ENCODE measurements around the gene PLLP.
"Not testable (repeated sequence)": the region's sequence is repeated elsewhere in the genome, so short reads cannot be mapped to it uniquely, and the experiment has no call there.

PLLP gene

DNA sequence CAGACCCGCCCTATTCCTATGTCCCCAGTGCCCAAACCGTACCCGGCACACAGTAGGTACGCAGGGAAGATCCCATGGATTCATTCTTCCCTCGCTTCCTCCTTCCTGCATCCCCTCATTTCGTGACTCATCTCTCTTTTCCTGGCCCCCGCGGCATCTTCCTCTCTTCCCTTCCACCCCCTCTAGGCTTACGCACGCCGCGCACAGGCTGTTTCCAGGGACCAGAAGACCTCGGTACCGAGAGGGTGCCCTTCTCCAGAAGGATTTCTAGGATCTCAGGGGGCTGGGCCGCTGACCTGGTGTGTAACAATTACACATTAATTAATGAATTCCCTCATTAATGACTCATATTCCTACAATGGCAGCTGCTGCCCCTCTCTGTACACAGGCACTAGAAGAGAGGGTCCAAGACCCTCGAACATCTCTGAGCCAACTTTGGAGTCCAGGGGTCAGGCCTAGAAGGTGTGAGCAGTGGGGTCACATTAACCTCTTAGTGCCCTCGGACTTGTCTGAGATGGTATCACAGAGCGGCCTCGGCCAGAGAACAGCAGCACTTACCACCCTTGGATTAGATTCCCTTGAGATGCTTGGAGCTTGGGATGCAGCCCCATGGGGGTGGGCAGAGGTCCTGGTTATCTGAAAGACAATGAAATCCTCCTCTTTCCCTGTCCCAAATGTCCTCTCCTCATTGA is 16.8 kb upstream of the PLLP start:
- no peak for DNase-seq

DNA sequence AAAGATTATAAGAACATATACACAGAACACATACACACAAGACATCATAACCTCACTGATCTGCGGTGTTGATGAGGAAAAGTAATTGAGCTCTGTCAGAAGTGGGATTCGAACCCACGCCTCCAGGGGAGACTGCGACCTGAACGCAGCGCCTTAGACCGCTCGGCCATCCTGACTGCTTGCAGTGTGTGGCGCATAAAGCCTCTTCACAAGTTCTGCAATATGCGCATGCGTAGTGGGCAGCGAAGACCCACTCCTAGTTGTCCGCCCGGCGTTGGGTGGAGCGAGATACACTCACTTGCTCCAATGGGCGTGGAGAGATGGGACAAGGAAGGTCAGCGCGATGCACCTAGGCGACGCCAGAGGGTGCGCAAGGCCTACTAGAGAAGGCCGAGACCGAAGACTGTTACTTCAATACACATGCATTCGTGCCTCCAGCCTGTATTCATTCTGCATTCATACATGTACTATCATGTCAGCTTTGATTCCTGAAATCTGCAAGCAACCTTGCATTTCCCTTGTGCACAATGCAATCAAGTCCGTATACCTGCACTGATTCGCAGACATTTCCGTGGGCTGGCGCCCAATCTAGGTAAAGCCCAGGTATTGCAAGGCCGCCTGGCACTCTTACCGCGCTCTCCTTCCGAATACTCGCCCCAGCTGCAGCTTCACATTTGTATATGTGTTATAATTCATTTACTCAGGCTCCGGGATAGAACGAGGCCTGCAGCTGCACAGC is 16.1 kb upstream of the PLLP start:
- peak; percentile 92 for DNase-seq

DNA sequence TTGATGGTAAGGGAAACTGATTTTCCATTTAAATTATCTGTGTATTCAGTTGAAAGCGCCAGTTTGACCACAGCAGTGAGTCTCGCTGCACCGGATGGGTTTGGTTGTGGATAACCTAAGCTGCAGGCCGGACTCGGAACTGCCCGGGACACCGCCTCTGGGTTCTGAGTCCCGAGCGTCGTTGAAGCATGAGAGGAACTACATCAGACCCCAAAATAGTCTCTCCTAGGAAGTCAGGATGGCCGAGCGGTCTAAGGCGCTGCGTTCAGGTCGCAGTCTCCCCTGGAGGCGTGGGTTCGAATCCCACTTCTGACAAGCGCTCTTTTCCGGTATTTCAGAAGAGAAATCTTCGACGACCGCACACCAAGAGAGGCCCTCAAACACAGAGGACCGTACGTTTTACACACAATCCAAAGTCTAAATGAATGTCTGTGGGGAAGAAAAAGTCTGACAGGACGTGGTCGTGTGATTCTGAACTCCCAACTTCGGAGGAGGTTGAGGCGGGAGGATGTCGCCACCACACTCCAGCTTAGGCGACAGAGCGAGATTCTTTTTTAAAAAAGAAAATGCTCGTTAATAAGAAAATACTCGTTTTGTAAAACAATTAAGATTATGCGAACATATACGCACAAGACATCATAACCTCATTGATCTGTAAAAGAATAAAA is 15.4 kb upstream of the PLLP start:
- peak; percentile 92 for DNase-seq

DNA sequence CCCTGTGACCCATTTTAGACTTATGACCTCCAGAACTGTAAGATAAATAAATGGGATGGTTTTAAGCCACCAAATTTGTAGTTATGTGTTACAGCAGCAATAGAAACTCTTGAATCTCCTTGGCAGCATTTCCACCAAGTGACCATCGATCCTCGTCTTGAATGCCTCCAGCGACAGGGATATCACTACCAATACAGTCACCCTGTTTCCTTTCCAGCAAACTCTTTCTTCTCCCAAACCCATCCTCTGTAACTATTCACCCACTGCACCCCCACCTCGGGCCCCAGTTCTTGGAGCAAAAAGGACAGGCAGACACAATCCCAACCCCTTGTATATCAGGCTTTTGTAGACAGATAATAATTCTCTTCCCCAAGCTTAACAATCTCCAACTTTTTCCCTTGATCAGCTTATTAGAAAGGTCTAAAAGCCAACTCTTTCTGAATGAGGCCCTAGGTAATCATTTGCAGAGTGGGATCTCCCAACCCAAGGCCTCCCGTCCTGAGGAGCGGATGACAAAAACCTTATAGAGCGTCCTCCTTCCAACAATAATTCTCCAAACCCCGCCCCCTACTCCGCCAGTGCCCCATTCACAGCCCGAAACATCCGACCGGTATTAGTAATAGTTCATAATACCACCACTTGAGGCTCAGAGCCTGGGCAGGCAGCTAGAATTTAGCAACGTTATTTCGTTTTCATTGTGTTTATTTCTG is 14.7 kb upstream of the PLLP start:
- peak; percentile 82 for DNase-seq

DNA sequence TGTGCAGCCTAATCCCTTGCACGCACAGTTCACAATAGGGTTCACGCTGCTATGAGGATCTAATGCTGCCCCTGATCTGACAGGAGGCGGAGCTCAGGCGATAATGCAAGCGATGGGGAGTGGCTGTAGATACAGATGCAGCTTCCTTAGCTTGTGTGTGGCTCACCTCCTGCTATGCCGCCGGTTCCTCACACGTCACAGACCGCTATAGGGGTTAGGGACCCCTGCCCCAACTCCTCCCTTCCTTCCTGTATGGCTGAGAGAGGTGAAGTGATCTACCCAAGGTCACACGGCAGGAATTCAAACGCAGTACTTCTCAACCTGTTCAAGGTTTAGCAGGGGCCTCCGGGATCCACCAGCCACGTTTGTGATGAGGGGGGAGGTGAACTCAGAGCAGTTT is 13.4 kb upstream of the PLLP start:
- DNase-seq = no peak

DNA sequence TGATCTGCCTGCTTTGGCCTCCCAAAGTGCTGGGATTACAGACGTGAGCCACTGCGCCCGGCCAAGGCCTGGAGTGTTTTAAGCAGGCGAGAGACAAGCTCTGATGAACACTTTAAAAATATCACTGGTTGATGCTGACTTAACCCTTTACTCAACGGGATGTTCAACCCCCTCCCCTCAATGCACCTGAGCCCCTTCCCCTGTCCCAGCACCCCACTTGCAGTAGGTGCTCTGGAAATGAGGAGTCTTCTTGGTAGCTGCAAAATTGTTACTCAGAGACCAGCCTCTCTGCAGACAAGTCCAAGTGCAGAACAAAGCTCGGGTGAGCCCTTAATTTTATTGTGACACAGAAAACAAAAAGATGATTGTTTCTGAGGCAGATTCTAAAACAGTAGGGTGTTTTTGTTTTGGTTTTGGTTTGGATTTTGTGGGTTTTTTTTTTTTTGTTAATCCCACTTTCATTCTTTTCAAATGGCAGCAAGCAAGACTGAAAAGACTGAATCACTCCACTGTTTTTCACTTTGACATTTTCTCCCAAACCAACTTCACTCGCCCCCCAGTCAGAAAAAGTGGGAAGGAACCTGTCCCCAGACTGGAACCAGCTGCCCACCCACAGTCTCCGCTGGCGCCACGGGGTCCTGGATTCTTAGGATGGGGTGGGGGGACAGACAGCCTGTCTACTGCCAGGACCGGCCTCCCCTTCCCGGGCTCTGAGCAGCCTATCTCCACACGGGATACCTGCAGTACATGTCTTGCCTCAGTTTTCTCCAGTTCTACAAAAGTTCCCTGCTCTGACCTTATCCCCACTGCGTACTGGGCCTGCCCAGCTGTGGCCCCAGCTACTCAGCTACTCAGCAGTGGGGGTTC is 5.2 kb upstream of the PLLP start:
- no peak for DNase-seq

DNA sequence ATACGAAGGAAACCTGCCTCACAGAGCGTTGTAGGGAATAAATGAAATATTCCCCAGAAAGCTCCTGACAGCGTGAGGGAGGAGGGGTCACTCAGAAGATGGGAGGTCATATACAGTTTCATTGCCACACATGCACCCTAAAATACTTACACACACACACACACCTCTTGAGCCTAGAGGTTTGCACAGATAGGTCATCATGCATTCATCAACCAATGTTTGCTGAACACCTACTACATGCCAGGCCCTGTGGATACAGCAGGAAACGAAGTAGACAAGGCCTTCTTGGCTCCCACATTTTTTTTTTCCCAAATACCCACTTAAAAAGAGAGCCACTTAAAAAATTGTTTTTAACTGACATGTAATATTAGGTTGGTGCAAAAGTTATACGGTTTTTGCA is 907 bp upstream of the PLLP start:
- no peak for DNase-seq

DNA sequence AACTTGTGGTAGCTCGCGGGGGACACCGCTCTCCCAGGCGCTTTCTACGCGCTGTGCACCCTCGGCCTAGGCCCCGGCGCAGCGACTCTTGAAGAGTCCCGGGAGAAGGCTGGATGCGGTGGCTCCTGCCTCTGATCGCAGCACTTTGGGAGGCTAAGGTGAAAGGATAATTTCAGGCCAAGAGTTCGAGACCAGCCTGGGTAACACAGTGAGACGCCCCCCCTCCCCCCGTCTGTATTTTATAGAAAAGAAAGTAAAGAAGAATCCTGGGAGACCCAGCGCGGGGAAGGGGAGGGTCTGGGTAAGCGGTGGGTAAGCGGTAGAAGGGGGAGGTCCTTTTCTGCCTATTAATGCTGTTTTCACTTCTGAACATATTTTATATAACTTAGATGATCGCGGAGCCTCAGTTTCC is 486 bp upstream of the PLLP start:
- no peak for DNase-seq

DNA sequence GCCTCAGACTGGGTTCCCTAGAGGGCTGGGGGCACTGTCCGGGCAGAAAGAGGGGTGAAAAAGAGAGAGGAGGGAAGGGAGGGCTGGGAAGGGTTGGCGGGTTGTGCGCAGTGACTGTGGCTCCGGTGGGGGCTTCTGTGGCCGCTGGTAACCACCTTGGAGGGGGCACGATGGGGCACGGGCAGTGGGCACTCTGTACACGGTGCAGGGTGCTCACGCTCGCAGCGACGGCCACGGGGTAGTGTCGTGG is 588 bp downstream of the PLLP start:
- no peak for DNase-seq

DNA sequence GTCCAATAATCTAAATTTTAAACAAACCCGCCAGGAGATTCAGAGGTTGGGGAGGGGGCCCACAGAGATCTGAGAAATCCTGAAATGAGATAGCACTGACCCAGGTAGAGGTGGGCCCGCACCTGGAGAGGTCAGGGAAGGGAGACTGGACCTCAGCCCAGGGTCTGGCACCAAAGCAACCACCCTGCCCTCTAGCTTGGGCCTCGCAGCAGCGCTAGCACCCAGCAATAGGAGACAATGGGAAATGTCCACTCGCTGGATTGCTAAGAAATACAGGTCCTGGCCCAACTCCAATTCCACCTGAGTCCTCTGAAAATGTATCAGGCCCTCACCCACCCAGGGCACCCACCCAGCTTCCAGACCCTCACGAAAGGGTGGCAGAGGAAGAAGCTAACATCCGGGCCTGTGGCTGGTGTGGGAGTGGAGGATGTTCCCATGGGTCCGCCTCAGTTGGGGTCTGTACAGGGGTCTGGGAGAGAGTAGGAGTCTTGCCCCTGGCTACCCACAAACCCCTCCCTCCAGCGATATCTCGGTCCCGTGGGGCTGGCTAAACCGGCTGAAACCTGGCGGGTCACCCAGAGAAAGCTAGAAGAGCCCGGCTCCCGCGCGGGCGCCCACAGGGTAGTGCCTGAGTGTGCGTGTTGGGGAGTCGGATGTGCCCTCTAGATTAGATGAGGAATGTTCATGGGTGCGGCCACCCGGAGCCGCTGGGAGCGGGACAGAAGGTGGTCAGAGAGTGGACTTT is 1.1 kb downstream of the PLLP start:
- DNase-seq = no peak

DNA sequence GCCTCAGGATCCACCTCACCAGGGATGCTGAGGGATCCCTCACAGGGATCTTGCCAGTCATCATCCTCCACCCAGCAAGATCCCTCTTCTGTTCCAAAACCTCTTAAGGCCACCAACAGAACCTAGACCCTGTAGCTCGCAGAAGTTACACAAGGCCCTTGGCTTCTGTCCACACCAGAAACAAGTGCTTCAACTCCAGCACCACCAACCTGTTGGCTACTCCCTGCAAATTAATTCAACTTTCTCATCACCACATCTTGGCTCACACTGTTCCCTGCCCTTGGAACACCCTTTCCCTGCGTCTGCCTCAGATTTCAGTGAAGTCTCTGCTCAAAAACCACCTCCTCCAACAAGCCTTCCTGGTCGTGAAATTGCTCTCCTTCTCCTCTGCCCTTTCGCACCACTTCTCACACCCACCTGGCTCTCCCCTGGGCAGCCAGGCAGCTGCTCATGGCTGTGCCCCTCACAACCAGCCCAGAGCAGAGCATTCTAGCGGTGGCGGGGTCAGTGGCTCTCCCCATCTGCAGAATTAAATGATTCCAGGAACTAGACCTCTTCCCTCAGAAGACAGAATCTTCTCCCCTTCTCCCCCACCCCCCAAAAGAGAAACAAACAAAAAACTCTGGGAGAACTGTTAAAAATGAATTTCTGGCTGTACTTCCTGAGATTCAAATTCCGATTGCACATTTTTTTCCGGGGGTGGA is 1.8 kb downstream of the PLLP start:
- DNase-seq = no peak

DNA sequence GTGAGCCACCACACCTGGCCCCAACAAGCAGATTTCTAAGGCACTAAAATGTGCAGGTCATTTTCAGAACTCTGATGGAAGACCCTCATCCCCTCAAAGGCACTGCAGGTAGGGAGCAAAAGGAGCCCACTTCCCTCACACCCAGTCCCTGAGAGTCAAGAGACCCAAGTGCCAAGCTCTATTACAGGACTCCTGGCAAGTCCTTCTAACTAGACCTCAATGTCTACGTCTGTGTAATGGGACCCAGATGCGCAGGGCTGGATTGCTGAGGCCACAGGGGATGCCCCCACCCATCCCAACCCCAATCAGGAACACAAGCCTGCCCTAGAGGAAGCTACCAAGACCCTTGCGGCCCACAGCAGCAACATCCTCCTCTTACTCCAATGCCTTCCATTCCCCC is 2.7 kb downstream of the PLLP start:
- no peak for DNase-seq

DNA sequence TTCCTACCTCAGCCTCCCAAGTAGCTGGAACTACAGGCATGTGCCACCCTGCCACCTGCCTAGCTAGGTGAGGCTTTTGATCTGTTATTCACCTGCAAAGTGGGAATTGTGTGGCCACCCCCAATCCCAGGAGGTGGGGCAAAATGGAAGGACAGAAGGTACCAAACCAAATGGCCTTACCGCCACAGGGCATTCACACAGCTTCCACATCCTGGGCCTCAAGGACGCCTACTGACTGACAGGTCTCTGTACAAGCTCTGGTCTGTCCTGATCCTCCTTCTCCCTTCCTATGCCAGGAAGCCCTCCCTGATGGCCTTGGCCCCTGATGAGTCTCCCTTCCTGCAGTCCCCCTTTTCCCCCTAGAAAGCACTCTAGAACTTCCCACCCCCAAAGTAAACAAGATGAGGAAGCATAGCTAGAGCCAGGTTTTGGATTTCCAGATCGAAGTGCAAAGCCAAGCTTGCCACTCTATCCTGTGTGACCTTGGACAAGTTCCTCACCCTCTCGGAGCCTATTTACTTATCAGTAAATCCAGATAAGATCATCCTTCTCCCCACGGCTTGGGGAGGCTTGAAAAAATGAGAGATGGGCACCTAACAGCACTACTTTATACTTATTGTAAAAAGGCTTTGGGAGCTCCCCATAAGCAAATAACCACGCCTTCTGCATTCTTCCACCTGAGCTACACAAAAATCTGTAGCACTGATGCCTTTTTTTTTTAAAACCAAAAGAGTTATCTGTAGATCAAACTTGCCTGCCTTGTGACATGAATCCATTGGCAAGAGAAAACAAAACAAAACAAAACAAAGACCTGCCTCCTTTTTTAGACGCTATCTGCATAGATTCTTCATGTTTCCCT is 4.5 kb downstream of the PLLP start:
- DNase-seq = no peak

DNA sequence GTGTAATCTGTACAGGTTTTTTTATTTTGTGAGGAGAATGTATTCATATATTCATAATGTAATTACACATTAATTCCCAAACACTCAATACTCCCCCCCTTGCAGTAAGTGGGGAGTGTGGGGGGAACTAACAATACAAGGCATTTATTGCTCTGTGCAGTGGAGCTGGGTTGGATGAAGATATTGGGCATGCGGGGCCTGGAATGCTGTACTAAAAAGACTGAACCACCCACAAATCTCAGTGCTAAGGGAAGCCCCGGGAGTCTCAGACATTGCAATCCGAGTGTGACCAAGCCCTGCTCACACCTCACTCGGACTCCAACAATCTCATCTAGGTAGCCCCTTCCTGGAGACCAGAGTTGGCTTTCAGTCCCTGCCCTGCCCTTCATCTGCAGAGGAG is 6.0 kb downstream of the PLLP start:
- no peak for DNase-seq

DNA sequence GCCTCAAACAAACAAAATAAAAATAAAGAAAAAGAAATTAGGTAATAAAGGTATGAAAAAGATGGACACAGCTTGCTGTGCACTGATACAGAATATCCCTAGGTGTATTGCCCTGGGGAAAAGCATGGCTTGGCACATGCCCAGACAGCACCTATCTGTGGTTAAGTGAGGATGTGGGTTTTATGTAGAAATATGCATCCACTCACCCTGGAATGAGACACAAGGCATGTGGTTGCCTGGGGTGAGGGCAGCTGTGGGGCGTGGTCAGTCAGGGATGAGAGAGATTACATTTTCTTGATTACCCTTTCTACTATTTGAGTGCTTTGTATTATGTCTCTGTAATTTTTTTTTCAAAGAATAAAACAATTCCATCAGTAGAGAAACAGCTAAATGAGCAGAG is 6.9 kb downstream of the PLLP start:
- no peak for DNase-seq

DNA sequence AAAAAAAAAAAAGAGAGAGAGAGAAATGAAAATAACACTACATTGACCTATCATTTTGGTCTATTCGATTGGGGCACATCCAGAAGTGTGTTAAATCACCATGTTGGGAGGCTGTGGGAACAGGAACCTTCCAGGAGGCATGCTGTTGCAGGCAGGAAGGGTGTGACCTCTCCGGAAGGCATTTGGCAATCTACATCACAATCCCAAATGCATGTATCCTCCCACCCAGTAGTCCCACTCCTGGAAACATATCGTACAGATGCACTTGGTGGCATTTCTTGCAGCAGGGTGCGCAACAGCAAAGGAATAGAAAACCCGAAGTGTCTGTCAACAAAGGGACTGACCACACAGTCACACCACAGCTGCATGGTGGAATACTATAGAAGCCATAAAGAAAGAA is 7.9 kb downstream of the PLLP start:
- no peak for DNase-seq

DNA sequence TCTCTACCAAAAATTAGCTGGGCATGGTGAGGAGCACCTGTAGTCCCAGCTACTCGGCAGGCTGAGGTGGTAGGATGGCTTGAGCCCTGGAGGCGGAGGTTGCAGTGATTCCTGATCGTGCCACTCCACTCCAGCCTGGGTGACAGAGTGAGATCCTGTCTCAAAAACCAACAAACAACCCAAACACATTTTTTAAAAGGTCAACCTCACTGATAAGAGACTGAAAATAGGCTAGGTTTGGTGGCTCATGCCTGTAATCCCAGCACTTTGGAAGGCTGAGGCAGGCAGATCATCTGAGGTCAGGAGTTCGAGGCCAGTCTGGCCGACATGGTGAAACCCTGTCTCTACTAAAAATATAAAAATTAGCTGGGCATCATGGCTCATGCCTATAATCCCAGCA is 8.5 kb downstream of the PLLP start:
- not testable (repeated sequence) for DNase-seq

DNA sequence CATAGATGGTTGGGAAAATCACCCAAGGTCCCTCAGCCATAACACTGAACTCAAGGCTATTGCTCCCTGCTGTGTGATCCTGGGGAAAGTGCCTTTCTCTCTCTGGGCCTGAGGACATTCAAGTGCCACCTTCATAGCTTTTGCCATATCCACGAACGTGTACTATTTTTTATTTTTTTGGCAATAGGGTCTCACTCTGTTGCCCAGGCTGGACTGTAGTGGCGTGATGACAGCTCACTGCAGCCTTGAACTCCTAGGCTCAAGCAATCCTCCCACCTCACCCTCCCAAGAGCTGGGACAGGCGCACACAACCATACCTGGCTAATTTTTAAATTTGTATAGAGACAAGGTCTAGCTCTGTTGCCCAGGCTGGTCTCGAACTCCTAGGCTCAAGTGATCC is 10.6 kb downstream of the PLLP start:
- no peak for DNase-seq

DNA sequence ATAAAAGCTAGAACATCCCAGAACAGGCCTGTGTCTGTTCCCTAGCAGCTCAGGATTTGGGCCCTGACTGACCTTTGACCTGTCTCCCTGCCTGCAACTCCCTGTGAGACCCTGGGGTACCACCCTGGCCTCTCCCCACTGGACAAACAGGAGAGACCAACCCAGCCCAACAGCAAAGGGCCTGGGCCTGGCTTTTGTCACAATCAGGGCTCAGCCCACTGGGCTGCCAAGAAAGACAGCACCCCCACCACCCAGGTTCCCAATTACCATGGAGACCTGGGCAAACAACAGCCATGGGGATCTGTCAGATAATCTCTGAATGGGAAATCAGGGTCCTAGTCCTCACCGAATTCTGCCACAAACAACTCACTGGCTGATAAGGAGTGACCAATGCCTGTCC is 11.1 kb downstream of the PLLP start:
- no peak for DNase-seq

DNA sequence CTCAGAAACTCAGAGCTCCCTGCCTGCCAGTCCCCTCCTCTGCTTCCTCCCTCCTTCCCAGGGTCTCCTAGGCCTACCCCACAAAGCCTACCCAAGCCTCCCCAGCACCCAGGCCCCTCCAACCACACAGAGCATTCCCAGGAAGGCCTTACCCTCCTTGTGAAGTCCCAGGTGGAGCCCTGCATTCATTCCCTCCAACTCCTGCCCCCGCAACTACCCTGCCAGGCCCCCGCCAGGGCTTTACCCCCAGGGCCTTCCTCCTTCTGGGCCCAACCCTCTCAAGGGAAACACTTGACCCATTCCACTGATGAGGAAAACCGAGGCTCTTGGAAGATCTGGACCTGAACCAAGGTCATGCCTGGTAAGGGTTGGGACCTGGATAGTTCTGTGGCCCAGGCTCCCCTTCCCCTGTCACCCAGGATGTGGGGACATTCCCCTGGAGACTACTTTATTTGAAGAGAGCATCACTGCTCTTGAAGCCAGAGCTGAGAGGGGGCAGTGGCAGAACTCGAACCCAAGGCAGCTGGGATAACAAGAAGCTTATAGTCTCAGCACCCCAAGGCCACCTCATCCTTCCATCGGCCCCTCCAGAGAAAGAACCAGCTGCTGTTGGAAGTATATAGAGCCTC is 12.5 kb downstream of the PLLP start:
- no peak for DNase-seq
